ENCODE results near the gene AASDHPPT.

The AASDHPPT gene

DNA sequence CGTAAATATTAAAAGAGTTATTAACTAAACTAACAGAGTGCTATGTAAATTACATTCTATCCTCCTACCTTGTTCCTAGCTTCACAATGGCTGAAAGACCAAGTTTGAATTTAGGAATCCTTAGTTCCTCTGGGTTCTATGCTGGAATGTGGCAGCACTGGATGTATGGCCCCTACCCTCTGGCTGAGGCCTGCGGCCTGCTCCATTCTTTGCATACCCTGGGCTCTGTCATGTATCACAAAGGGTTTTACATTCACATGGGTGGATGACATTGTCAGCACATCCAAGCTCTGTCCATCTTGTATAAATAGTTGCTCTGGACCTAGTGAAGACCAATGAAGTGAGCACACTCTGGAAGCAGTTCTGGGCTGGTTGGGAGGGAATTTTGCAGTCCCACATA lies 54.5 kb downstream of the AASDHPPT start:
- Histone ChIP-seq H3K4me2 (ENCODE audit: low read length, poor library complexity, severe bottlenecking) (no peak overlapping the region), H3K9ac (ENCODE audit: low read length) (no peak overlapping the region), H3K27me3 (ENCODE audit: control insufficient read depth in 1 of 2, insufficient read depth in 1 of 2, low read length in 2 of 2) (peaks cover 3 to 8% of the 10 kb centered on the region in 2 experiments), H3K14ac (ENCODE audit: low read length in 2 of 2) (no peak overlapping the region), H3K9me3 (ENCODE audit: control insufficient read depth, low read length) (no peaks in the 10 kb centered on the region), H3K27ac (ENCODE audit: low read length, poor library complexity, severe bottlenecking) (no peak overlapping the region), H4K91ac (ENCODE audit: low read length) (no peak overlapping the region), H3K4me1 (ENCODE audit: control insufficient read depth, insufficient read depth, low read depth, low read length) (peaks cover 2% of the 10 kb centered on the region), H4K8ac (ENCODE audit: low read length) (no peak overlapping the region), H2AK5ac (ENCODE audit: low read length, severe bottlenecking) (no peak overlapping the region), H2BK15ac (ENCODE audit: low read depth, poor library complexity, severe bottlenecking) (no peak overlapping the region), H2BK120ac (ENCODE audit: low read depth, low read length) (no peak overlapping the region), H3K79me1 (replicated peaks; ENCODE audit: low read length, poor library complexity, severe bottlenecking) (no peaks in the 10 kb centered on the region), H3K4me3 (ENCODE audit: insufficient read depth in 1 of 2, low read depth in 1 of 2, low read length in 2 of 2) (no peak overlapping the region), H2AFZ (ENCODE audit: low read depth, low read length) (no peak overlapping the region), H3K36me3 (ENCODE audit: control insufficient read depth in 1 of 2, insufficient read depth in 2 of 2, low read depth in 1 of 2, low read length in 2 of 2) (no peaks in the 10 kb centered on the region), H3K4ac (ENCODE audit: low read depth in 1 of 2, low read length in 2 of 2) (no peak overlapping the region), H3K23ac (ENCODE audit: low read length in 2 of 2) (peak overlapping the region in 1 of 2 experiments; percentile 15), H3K18ac (ENCODE audit: low read depth in 1 of 2, low read length in 2 of 2) (no peak overlapping the region), H2BK5ac (ENCODE audit: low read depth, low read length, poor library complexity, severe bottlenecking) (no peak overlapping the region), H2BK12ac (ENCODE audit: low read length in 2 of 2) (no peak overlapping the region)
- 100% methylated on average over 1 of the region's 2 CpGs for WGBS
- no peak for DNase-seq

DNA sequence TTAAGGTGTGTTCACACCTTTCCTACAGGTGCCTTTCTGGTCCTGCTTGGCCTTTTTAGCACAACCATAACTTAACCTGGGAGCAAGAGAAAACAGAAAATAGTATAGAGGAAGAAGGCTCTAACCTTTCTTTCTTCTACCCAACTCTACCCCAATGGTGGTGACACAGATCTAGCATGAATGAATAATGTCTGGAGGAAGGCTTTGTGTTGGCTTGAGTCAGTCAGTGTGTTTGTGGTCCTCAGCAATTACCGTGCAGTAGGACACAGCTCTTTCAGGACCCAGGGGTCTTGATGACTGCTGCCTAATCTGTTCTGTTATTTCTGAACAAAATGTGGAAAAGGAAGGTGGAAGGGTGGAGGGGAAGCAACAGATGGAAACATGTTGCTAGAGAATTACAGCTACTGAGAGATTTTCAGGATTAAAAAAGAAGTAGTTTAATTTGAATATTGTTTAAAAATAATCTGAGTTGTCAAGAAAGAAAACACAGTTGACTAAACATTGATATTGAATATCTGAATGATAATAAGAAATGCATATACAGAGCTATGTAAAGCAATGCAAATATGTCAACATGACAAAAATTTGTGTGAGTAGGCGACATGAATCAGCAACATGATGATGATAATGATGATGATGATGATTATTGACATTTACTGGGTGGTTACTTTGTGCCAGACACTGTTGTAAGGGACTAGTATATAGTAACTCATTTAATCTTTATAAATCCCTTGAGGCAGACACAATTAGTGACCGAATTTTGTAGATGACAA lies 55.3 kb downstream of the AASDHPPT start:
- H2BK120ac ChIP-seq (ENCODE audit: low read depth, low read length) = no peak overlapping the region
- no peaks in the 10 kb centered on the region for H3K9me3 ChIP-seq (ENCODE audit: control insufficient read depth, low read length)
- H3K27me3 ChIP-seq (ENCODE audit: control insufficient read depth in 1 of 2, insufficient read depth in 1 of 2, low read length in 2 of 2) = peaks cover 3 to 8% of the 10 kb centered on the region in 2 experiments
- H3K14ac ChIP-seq (ENCODE audit: low read length in 2 of 2) = no peak overlapping the region
- H3K4me1 ChIP-seq (ENCODE audit: control insufficient read depth, insufficient read depth, low read depth, low read length) = peaks cover 2% of the 10 kb centered on the region
- no peak for DNase-seq
- no peaks in the 10 kb centered on the region for H3K79me1 ChIP-seq (replicated peaks; ENCODE audit: low read length, poor library complexity, severe bottlenecking)
- no peak overlapping the region for H2BK12ac ChIP-seq (ENCODE audit: low read length in 2 of 2)
- no peak overlapping the region for H4K91ac ChIP-seq (ENCODE audit: low read length)
- H2AK5ac ChIP-seq (ENCODE audit: low read length, severe bottlenecking) = no peak overlapping the region
- no peak overlapping the region for H2AFZ ChIP-seq (ENCODE audit: low read depth, low read length)
- H3K9ac ChIP-seq (ENCODE audit: low read length) = no peak overlapping the region
- no peak overlapping the region for H3K4me3 ChIP-seq (ENCODE audit: insufficient read depth in 1 of 2, low read depth in 1 of 2, low read length in 2 of 2)
- H3K36me3 ChIP-seq (ENCODE audit: control insufficient read depth in 1 of 2, insufficient read depth in 2 of 2, low read depth in 1 of 2, low read length in 2 of 2) = no peaks in the 10 kb centered on the region
- H3K18ac ChIP-seq (ENCODE audit: low read depth in 1 of 2, low read length in 2 of 2) = no peak overlapping the region
- no peak overlapping the region for H3K23ac ChIP-seq (ENCODE audit: low read length in 2 of 2)
- H4K8ac ChIP-seq (ENCODE audit: low read length) = no peak overlapping the region
- H3K4ac ChIP-seq (ENCODE audit: low read depth in 1 of 2, low read length in 2 of 2) = no peak overlapping the region
- 88% methylated on average over 2 of the region's 3 CpGs for WGBS
- H2BK5ac ChIP-seq (ENCODE audit: low read depth, low read length, poor library complexity, severe bottlenecking) = no peak overlapping the region
- no peak overlapping the region for H2BK15ac ChIP-seq (ENCODE audit: low read depth, poor library complexity, severe bottlenecking)
- no peak overlapping the region for H3K4me2 ChIP-seq (ENCODE audit: low read length, poor library complexity, severe bottlenecking)
- no peak overlapping the region for H3K27ac ChIP-seq (ENCODE audit: low read length, poor library complexity, severe bottlenecking)

DNA sequence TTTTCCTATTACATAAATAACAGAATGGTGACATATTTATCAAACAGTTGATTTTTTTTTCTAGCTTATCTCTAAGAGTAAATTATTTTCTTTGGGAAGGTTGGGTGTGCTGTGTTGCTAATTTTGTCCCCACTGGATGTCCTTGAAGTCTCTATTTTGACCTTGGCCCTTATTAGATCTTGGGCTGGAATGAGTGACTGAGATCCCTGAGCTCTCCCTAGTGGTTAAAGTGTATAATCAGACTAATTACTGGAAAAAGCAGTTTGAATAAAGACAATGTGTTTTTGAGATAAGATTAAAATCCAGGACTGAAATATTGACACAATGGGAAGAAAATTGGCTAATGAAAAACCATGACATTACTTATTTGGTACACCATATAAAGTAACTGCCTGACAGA lies 56.1 kb downstream of the AASDHPPT start:
- Histone ChIP-seq H2BK120ac (ENCODE audit: low read depth, low read length) (no peak overlapping the region), H3K36me3 (ENCODE audit: control insufficient read depth in 1 of 2, insufficient read depth in 2 of 2, low read depth in 1 of 2, low read length in 2 of 2) (no peaks in the 10 kb centered on the region), H2BK5ac (ENCODE audit: low read depth, low read length, poor library complexity, severe bottlenecking) (no peak overlapping the region), H3K18ac (ENCODE audit: low read depth in 1 of 2, low read length in 2 of 2) (no peak overlapping the region), H3K23ac (ENCODE audit: low read length in 2 of 2) (no peak overlapping the region), H3K4me1 (ENCODE audit: control insufficient read depth, insufficient read depth, low read depth, low read length) (peaks cover 2% of the 10 kb centered on the region), H3K9me3 (ENCODE audit: control insufficient read depth, low read length) (no peaks in the 10 kb centered on the region), H2BK15ac (ENCODE audit: low read depth, poor library complexity, severe bottlenecking) (no peak overlapping the region), H3K4me3 (ENCODE audit: insufficient read depth in 1 of 2, low read depth in 1 of 2, low read length in 2 of 2) (no peak overlapping the region), H3K9ac (ENCODE audit: low read length) (no peak overlapping the region), H2AK5ac (ENCODE audit: low read length, severe bottlenecking) (no peak overlapping the region), H2BK12ac (ENCODE audit: low read length in 2 of 2) (no peak overlapping the region), H3K4me2 (ENCODE audit: low read length, poor library complexity, severe bottlenecking) (no peak overlapping the region), H3K27me3 (ENCODE audit: control insufficient read depth in 1 of 2, insufficient read depth in 1 of 2, low read length in 2 of 2) (peaks cover 0 to 4% of the 10 kb centered on the region in 2 experiments), H3K79me1 (replicated peaks; ENCODE audit: low read length, poor library complexity, severe bottlenecking) (no peaks in the 10 kb centered on the region), H4K91ac (ENCODE audit: low read length) (no peak overlapping the region), H3K4ac (ENCODE audit: low read depth in 1 of 2, low read length in 2 of 2) (no peak overlapping the region), H2AFZ (ENCODE audit: low read depth, low read length) (no peak overlapping the region), H4K8ac (ENCODE audit: low read length) (no peak overlapping the region), H3K14ac (ENCODE audit: low read length in 2 of 2) (no peak overlapping the region), H3K27ac (ENCODE audit: low read length, poor library complexity, severe bottlenecking) (no peak overlapping the region)
- no peak for DNase-seq

DNA sequence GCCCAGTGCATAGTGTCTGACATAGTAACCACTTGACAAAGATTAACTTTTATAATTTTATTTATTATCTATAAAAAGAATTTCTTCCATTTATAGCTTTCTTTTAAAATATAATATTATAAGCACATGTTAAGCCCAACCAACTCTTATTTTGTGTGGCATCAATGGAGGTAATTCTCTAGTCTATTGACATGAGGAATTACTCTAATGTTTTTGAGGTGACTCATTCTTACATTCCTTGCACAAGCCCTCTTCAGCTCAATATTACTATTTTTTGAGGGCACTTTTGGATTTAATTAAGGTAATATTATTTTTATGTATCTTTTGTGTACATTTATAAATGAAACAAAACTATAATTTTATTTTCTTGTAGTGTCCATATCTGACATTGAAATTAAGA lies 59.6 kb downstream of the AASDHPPT start:
- Histone ChIP-seq H4K91ac (ENCODE audit: low read length) (no peak overlapping the region), H3K14ac (ENCODE audit: low read length in 2 of 2) (no peak overlapping the region), H3K36me3 (ENCODE audit: control insufficient read depth in 1 of 2, insufficient read depth in 2 of 2, low read depth in 1 of 2, low read length in 2 of 2) (no peaks in the 10 kb centered on the region), H3K9ac (ENCODE audit: low read length) (no peak overlapping the region), H2BK5ac (ENCODE audit: low read depth, low read length, poor library complexity, severe bottlenecking) (no peak overlapping the region), H2AK5ac (ENCODE audit: low read length, severe bottlenecking) (no peak overlapping the region), H2BK120ac (ENCODE audit: low read depth, low read length) (no peak overlapping the region), H3K4ac (ENCODE audit: low read depth in 1 of 2, low read length in 2 of 2) (no peak overlapping the region), H3K79me1 (replicated peaks; ENCODE audit: low read length, poor library complexity, severe bottlenecking) (no peaks in the 10 kb centered on the region), H3K4me3 (ENCODE audit: insufficient read depth in 1 of 2, low read depth in 1 of 2, low read length in 2 of 2) (no peak overlapping the region), H3K4me1 (ENCODE audit: control insufficient read depth, insufficient read depth, low read depth, low read length) (peaks cover 2% of the 10 kb centered on the region), H2BK12ac (ENCODE audit: low read length in 2 of 2) (no peak overlapping the region), H3K27me3 (ENCODE audit: control insufficient read depth in 1 of 2, insufficient read depth in 1 of 2, low read length in 2 of 2) (no peaks in the 10 kb centered on the region), H2BK15ac (ENCODE audit: low read depth, poor library complexity, severe bottlenecking) (no peak overlapping the region), H3K18ac (ENCODE audit: low read depth in 1 of 2, low read length in 2 of 2) (no peak overlapping the region), H3K27ac (ENCODE audit: low read length, poor library complexity, severe bottlenecking) (no peak overlapping the region), H4K8ac (ENCODE audit: low read length) (no peak overlapping the region), H2AFZ (ENCODE audit: low read depth, low read length) (no peak overlapping the region), H3K23ac (ENCODE audit: low read length in 2 of 2) (no peak overlapping the region), H3K9me3 (ENCODE audit: control insufficient read depth, low read length) (no peaks in the 10 kb centered on the region), H3K4me2 (ENCODE audit: low read length, poor library complexity, severe bottlenecking) (no peak overlapping the region)
- no peak for DNase-seq

Measured in mesenchymal stem cell (in vitro differentiated cells and primary cell).